Measurements from ENCODE around the gene UTP25.

- TF ChIP-seq CTCF (conservative IDR thresholded peaks at IDR 0.05; ENCODE audit: low read depth in 2 of 2) (no peak), EZH2phosphoT487 (IDR thresholded peaks at IDR 0.05; ENCODE audit: unreplicated experiment) (no peak), EZH2 (IDR thresholded peaks at IDR 0.05; ENCODE audit: low read depth, unreplicated experiment) (no peak), POLR2AphosphoS5 (IDR thresholded peaks at IDR 0.05; ENCODE audit: low read depth) (no peak), ZNF114 (CRISPR knock-in tag; IDR thresholded peaks at IDR 0.05) (no peak), ZNF331 (CRISPR knock-in tag; IDR thresholded peaks at IDR 0.05; ENCODE audit: low read depth) (no peak), REST (IDR thresholded peaks at IDR 0.05; ENCODE audit: unreplicated experiment) (no peak), ZNF462 (CRISPR knock-in tag; IDR thresholded peaks at IDR 0.05) (no peak), STAT1 (IDR thresholded peaks at IDR 0.05; ENCODE audit: unreplicated experiment) (no peak), NANOG (IDR thresholded peaks at IDR 0.05; ENCODE audit: borderline replicate concordance) (no peak), JUNB (IDR thresholded peaks at IDR 0.05; ENCODE audit: unreplicated experiment) (no peak)
These were observed 57.8 kb downstream of the UTP25 start for GRCh38 chr1:209885403-209886218.
